Fibroblast of gingiva (primary cell): ENCODE measurements around the gene GNL1.
A peak's percentile ranks its signal among the peaks of the same experiment; 100 is the strongest.

ENCODE experiments used
- DNase-seq: peaks from one replicate; pipeline ENCODE4 v3.0.0-alpha.2; 2011; ENCODE audit warnings: low read depth

Gene GNL1, protein sequence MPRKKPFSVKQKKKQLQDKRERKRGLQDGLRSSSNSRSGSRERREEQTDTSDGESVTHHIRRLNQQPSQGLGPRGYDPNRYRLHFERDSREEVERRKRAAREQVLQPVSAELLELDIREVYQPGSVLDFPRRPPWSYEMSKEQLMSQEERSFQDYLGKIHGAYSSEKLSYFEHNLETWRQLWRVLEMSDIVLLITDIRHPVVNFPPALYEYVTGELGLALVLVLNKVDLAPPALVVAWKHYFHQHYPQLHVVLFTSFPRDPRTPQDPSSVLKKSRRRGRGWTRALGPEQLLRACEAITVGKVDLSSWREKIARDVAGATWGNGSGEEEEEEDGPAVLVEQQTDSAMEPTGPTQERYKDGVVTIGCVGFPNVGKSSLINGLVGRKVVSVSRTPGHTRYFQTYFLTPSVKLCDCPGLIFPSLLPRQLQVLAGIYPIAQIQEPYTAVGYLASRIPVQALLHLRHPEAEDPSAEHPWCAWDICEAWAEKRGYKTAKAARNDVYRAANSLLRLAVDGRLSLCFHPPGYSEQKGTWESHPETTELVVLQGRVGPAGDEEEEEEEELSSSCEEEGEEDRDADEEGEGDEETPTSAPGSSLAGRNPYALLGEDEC

DNA sequence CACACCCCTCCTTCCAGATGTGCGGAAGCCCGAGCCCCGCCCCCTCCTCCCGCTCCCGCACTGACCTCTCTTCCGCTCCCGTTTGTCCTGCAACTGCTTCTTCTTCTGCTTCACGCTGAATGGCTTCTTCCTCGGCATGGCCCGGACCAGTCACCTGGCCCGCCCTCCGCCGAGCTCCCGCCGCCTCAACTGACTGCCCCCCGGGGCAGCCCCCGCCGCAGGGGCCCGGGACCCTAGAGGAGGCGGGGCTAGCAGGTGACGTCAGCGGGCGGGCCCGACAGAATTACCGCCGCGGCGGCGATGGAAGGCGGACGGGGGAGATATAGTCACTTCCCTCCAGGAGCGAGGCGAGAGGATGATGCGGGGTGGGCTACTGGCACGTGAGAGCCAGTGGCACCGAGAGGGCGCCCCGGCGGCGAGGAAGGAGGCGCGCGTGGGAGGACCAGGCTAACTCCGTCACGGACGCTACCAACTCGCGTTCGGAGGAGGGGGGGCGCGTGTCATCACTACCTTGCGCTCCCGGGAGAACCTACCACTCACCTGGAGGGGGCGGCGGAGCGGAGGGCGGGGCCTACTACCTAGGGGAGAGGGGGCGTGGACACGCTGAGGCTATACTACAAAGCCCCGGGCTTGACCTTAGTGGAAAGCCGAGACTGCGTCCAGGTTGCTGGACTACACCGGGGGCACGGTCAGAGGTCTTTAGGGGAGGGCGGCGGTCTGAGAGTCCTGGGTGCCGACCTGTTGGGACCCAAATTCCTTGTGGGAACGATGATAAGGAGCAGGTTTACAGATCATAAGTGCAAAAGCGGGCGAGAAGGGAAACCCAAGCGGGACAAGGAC is at the start of gene GNL1:
TSS of gene GNL1 (minus strand) at position 424 of the 840 bp plus-strand sequence. CDS start at position 138, 286 bp downstream.
- DNase-seq: peak; percentile 86

- no peak for DNase-seq
Measured at GRCh38 chr6:30603961-30604360, 47.7 kb upstream of the GNL1 start.

- DNase-seq: no peak
Measured at GRCh38 chr6:30601815-30602641, 45.7 kb upstream of the GNL1 start.

GRCh38 chr6:30601436-30601814 is 45.1 kb upstream of the GNL1 start:
- no peak for DNase-seq

DNA sequence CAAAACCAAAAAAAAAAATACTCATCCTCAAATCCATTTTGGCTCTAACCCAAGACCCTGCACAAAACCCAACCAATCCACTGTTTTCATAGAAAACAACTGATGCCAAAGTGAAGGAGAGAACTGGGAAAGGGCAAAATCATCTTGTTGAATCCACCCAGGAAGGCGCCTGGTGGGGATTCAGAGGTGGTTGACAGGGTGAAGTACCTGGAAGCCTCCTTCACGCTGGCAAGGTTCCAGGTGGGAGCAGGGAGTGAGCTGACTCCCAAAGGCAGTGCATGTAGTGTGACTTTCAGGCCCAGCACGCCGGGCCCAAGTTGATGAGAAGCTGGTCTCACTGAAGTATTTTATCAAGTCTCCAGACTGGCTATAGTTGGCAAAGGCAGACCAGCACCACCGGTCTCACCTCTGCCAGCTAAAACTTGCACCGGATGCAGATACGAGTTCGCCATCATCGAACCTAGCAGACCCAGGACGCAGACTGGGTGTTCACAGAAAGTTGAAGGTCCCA is 44.2 kb upstream of the GNL1 start:
- DNase-seq: no peak

GRCh38 chr6:30599625-30600324 is 43.5 kb upstream of the GNL1 start:
- no peak for DNase-seq

- no peak for DNase-seq
Measured at GRCh38 chr6:30598912-30599624, 42.8 kb upstream of the GNL1 start.

GRCh38 chr6:30597315-30598144 is 41.2 kb upstream of the GNL1 start:
- peak; percentile 64 for DNase-seq

- no peak for DNase-seq
Measured at GRCh38 chr6:30592287-30592686, 36.0 kb upstream of the GNL1 start.

- no peak for DNase-seq
Measured at GRCh38 chr6:30591008-30591407, 34.7 kb upstream of the GNL1 start.

- no peak for DNase-seq
Measured at GRCh38 chr6:30590509-30590908, 34.2 kb upstream of the GNL1 start.

- DNase-seq: no peak
Measured at GRCh38 chr6:30589754-30590358, 33.6 kb upstream of the GNL1 start.

DNA sequence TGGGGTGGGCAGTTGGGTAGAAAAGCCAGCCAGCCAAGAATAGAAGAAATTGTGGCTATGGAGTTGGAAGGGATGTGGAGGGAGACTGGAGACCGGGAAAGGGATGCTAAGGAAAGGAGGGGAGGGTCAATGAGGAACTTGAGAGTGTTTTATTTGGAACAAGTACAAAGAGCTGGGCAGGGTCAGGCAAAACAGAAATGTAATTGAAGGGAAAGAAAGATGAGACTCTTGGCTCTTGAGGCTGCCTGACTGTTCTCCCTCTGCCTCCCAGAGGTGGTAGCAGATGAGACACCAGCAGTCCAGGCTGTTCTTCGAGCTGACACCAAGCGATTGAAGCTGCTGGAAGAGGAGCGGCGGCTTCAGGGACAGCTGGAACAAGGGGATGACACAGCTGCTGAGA is 27.6 kb upstream of the GNL1 start:
- no peak for DNase-seq

- DNase-seq: no peak
Measured at GRCh38 chr6:30578051-30578450, 21.8 kb upstream of the GNL1 start.

GRCh38 chr6:30573113-30573512 is 16.8 kb upstream of the GNL1 start:
- DNase-seq: no peak

GRCh38 chr6:30572148-30572547 is 15.9 kb upstream of the GNL1 start:
- no peak for DNase-seq

GRCh38 chr6:30571762-30572082 is 15.4 kb upstream of the GNL1 start:
- no peak for DNase-seq

DNA sequence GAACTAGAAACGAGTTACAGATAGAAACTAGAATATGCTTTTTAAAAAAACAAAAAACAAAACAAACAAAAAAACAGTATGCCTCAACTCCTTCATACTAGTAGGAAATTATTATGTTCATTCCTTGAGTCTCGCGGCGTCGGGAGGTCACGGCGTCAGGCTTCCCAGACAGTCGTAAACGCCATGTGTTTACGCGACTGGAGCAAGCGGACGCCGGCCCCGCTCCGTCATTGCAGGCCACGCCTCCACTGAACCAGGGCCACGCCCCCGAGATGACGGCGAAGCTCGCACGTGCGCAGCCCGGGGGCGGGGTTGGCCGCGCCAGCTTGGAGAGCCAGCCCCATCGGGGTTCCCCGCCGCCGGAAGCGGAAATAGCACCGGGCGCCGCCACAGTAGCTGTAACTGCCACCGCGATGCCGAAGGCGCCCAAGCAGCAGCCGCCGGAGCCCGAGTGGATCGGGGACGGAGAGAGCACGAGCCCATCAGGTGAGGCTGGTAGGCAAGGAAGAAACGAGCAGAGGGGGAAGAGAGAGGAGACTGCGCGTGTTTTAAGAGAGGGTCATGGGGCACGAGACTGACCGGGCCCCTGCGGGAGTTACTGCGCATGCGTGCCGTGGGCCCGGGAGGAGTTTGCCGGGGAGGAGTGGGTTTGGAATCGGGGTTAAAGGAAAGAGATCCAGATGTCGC is 14.9 kb upstream of the GNL1 start, which contains the start of gene ABCF1:
TSS of gene ABCF1 (plus strand) at position 368 of the 687 bp plus-strand sequence. CDS start at position 414, 46 bp downstream.
- peak; percentile 97 for DNase-seq

DNA sequence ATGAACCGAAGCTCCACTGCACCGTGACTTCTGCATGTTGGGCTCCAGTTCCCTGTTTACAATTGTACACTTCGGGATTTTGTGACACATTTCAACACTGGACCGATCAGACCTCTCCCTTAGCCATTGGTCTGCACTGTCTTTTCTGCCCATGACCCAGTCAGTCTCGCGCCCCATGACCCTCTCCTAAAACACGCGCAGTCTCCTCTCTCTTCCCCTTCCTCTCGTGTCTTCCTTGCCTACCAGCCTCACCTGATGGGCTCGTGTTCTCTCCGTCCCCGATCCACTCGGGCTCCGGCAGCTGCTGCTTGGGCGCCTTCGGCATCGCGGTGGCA is 14.4 kb upstream of the GNL1 start:
- no peak for DNase-seq
